Activated T-cell treated with anti-CD3 and anti-CD28 coated beads, Interleukin-2, amount 50 U/mL, for 72 hours (primary cell): Measurements from ENCODE around the gene COG4. TPM values are rescaled to one million over a fixed set of nuclear protein-coding genes. Genes with fewer than 3 reads are reported as not detected.

Source experiments
- ATAC-seq, 2 donors: fragments of 150-1000 bp; cut with Tn5 transposase; replicated peaks in 1 of 2; 2 replicates each; pipeline ENCODE4 v1.10.0; 2021; ENCODE audit warnings: moderate library complexity in 2 of 2, mild to moderate bottlenecking in 1 of 2
- DNase-seq, 2 donors: peaks; one replicate each; pipeline ENCODE4 v3.0.0; 2021 to 2022; ENCODE audit warnings: mixed read lengths in 1 of 2
- H3K27ac Mint-ChIP-seq: one replicate; pipeline ENCODE4 v1.8.0; 2022; ENCODE audit warnings: mild to moderate bottlenecking, moderate library complexity, mixed read lengths
- H3K27me3 Mint-ChIP-seq: one replicate; pipeline ENCODE4 v1.8.0; 2022; ENCODE audit warnings: low read depth, mixed read lengths
- H3K36me3 Mint-ChIP-seq, 2 donors: one replicate each; pipeline ENCODE4 v1.8.0; 2022; ENCODE audit warnings: mixed read lengths in 2 of 2, mild to moderate bottlenecking in 1 of 2; ENCODE audit not compliant: insufficient read depth in 2 of 2
- H3K4me1 Mint-ChIP-seq: one replicate; pipeline ENCODE4 v1.8.0; 2022; ENCODE audit warnings: low read depth, mixed read lengths
- H3K4me3 Mint-ChIP-seq, 2 donors: one replicate each; pipeline ENCODE4 v1.8.0; 2022; ENCODE audit warnings: mild to moderate bottlenecking in 2 of 2, mixed read lengths in 2 of 2, moderate library complexity in 2 of 2
- H3K9me3 Mint-ChIP-seq, 2 donors: one replicate each; pipeline ENCODE4 v1.8.0; 2022; ENCODE audit warnings: mixed read lengths in 2 of 2
- total RNA-seq, 2 donors: library from RNA; stranded (reverse); gene quantifications; one replicate each; pipeline ENCODE4 v1.2.3, GENCODE V29; 2022

The COG4 gene
- total RNA-seq, 2 donors from 2014 or later = 30.2 to 53.4 TPM

DNA sequence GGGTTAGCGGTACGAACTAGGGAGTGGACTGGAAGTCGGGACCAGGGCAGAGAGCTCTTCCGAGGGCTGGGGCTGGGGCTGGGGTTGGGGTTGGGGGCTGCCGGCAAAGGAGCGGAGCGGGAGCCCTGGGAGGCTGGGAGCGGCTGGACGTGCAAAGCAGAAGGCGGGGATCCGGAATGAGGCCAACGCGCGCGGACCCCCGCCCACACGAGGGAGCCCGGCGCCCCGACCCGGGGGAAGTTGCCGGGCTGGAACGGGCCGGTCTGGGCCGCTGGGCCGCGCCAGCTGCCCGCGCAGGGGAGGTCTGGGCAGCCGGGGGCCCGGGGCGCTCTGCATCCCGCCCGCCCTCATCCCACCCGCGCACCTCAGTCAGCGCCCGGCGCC is 84.8 kb downstream of the COG4 start:
- ATAC-seq (peak in 1 of 2 donors; percentile 0), DNase-seq (no peak)
- Mint-ChIP-seq H3K36me3 (peaks cover 6 to 7% of the 10 kb centered on the region in 2 donors), H3K27me3 (no peaks in the 10 kb centered on the region), H3K9me3 (no peaks in the 10 kb centered on the region), H3K4me3 (peak overlapping the region; percentile 94 to 100), H3K4me1 (peaks cover 32% of the 10 kb centered on the region), H3K27ac (no peak overlapping the region)

DNA sequence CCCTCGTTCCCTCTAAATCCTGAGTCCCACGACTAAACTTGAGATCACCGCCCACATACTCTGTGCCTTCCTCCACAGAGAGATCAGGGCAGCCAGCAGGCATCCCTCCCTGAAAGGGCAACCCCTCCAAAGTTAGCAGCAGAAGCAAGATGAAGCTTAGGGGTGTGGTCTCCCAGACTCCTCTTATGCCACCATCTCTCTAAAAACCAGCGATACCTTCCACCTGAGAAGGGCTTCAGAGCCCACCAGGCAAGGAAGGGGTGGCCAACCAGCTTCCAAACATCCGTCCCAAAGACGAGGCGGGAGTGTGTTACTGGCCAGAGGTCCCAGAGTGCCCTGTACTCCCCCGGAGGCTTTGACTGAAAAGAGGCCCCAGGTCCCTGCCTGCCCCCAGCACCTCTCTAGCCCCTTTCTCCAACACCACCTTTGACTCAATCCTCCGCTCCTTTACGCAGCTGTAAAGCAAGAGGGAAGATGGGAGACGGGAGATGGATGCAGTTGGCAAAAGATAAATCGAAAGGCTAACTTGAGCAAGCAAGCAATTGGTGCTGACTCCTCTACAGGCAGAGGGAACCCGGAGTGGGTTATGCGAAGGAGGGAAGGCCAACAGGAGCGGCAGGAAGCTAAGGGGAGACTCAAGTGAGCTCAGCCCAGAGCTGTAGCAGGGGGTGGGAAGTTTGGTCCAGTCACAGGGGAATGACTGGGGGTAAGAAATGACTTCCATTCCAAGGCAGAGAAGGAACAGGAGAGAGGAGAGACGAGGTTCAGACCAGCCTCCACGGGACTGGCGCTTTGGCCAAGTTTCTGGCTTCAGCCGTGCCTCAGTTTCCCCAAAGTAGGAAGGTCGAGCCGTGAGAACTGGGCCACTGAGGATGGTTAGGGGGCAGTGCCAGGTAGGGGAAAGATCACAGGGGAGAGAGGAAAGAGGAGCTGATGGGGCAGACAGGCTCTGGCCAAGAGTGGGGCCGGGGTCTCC is 85.5 kb downstream of the COG4 start:
- peak overlapping the region; percentile 59 for H3K27ac Mint-ChIP-seq
- DNase-seq (peak in 1 of 2 donors; percentile 29), ATAC-seq (no peak)
- peaks cover 6 to 7% of the 10 kb centered on the region in 2 donors for H3K36me3 Mint-ChIP-seq
- peaks cover 39% of the 10 kb centered on the region for H3K4me1 Mint-ChIP-seq
- H3K4me3 Mint-ChIP-seq = peak overlapping the region; percentile 94 to 100
- no peaks in the 10 kb centered on the region for H3K27me3 Mint-ChIP-seq
- H3K9me3 Mint-ChIP-seq = no peaks in the 10 kb centered on the region

DNA sequence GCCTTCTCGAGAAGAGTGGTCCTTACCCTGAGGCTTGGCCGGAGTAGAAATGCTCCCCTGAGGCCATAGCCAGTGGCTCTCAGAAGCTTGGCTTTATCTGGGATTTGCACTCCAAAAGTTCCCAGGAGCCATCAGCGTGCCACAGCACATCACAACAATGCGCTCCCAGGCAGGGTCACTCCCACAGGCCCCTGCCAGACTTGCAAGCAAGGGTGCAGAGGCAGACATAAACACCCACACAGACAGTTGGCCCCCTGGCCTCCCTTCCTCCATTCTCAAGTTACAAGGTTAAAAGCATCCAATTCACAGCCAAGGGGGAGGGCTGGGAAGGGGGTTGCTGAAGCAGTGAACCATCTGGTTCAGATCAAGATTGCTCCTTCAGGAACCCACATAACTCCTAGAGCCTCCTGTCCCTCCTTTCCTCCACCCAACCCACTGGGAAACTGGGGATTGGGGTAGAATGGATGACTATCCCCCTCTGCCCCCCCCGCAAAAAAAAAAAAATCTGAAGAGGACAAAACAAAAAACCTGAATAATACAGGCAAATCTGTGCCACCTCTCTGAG is 86.3 kb downstream of the COG4 start:
- Mint-ChIP-seq H3K4me3 (peak overlapping the region; percentile 94 to 100), H3K4me1 (peaks cover 47% of the 10 kb centered on the region), H3K27ac (no peak overlapping the region), H3K36me3 (peaks cover 6 to 7% of the 10 kb centered on the region in 2 donors), H3K27me3 (no peaks in the 10 kb centered on the region), H3K9me3 (no peaks in the 10 kb centered on the region)
- DNase-seq (no peak), ATAC-seq (no peak)

DNA sequence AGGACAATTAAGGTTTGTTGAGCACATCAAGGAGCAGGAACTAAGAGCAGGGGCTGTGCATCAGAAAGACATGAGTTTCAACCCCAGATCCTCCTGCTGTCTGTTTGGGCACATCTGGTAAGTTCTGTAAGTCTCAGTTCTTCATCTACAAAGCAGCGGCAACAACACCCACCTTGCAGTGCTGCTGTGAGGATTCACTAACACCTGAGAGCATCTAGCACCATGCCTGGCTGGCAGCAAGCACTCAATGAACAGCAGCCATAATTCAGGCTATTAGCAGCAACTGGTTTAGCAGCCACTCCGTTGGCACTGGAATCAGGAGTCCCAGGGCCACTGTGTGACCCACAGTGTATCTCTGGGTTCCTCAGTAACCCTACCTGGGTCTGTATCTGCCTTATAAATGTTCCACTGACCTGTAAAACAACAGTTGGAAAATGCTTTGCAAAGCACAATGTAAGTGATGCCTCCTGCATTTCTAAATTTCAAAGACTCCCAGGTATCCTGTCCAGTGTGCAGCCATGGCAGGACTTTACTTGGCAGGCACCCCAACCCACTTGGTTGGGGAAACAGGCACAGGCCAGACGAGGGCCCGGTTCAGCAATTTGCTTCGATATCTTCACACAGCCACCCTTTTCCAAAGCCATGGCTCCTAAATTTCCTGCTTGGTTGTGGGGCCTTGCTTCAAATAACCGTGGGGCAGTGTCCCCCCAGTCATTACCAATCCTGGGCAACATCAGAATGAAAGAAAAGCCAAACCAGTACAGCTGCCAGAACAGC is 88.7 kb downstream of the COG4 start:
- DNase-seq (no peak), ATAC-seq (no peak)
- Mint-ChIP-seq H3K4me3 (no peak overlapping the region), H3K27me3 (no peaks in the 10 kb centered on the region), H3K9me3 (no peaks in the 10 kb centered on the region), H3K27ac (no peak overlapping the region), H3K4me1 (peaks cover 71% of the 10 kb centered on the region), H3K36me3 (peaks cover 6 to 7% of the 10 kb centered on the region in 2 donors)

DNA sequence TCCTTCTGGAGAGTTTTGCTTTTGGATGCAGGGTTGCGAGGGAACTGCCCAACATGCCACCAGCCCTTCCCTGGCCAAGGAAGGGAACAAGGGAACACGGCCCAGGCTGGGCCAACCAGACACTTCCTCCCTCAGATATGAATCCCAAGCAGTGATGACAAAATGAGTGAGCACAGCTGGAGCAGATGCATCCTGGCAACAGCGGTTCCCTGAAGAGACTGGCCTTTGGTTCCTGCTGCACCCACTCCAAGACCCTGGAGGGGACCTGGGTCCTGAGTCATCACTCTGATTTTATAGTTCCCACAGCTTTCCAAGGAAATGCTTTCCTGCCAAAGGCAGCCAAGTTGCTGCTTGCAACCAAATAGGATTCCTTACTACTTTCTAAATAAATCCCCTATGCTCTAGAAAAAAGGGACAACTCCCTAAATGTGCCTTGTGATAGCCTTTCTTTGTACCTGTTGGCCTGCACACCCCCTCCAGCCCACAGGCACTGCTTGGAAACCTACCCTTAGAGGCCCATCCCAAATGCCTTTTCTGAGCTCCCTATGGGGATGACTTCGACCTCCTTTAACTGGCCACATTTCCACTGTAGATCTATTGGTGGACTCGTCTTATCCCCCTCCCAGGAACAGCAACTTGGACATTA is 89.8 kb downstream of the COG4 start:
- Mint-ChIP-seq H3K9me3 (no peaks in the 10 kb centered on the region), H3K4me3 (no peak overlapping the region), H3K36me3 (peaks cover 6 to 7% of the 10 kb centered on the region in 2 donors), H3K27me3 (no peaks in the 10 kb centered on the region), H3K27ac (no peak overlapping the region), H3K4me1 (peaks cover 78% of the 10 kb centered on the region)
- DNase-seq (no peak), ATAC-seq (no peak)

DNA sequence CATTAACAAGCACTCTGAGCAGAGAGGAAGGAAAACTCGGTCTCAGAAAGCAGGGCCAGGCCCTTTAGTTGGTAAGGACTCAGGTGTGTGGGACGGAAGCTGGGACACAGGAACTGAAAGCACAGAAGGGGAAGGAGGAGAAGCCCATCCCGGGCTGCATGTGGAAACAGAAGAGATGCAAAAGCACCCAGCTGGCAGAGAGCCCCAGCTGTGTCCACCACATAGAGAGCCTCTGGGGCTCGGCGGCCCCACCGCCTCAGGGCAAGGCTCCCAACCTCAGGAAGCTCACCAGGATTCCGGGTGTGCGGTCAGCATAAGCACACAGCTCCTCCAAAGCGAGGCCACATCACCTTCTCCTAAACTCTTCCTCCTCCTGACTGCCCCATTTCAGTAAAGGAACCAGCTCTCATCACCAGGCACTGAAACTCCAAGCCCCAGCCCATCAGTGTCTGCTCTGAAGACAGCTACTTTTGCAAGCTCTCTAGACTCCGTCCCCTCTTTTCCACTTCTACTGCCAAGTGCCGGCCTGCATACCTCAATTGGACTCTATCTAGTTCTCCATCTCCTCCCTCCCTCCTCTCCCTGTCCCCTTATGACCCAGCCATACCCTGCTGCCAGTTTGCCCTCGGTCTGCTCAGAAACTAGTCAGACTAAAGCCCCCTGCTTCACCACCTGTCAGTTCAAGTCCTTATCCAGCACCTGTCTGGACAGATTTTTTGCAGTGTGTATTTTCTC is 90.5 kb downstream of the COG4 start:
- no peak for DNase-seq
- peaks cover 79% of the 10 kb centered on the region for H3K4me1 Mint-ChIP-seq
- no peaks in the 10 kb centered on the region for H3K27me3 Mint-ChIP-seq
- H3K9me3 Mint-ChIP-seq = no peaks in the 10 kb centered on the region
- H3K36me3 Mint-ChIP-seq = peaks cover under 1 to 2% of the 10 kb centered on the region in 2 donors
- H3K4me3 Mint-ChIP-seq = peak overlapping the region in 1 of 2 donors; percentile 16
- no peak for ATAC-seq
- no peak overlapping the region for H3K27ac Mint-ChIP-seq

DNA sequence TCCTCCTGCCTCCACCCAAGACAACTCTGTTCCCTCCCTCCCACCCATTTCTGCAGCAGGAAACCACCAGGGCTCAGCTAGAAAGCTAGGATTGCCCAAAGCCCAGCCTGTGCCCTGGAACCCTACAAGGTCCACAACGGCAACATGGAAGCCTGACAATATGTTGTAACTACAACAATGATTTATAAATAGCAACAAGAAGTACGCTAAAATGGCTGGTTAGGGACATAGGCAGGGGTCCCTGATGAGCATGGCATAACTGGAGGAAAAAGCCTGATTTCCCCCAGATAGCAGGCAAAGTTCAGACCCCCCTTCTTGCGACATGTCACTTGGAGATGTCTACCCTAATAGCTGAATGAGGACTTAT is 91.0 kb downstream of the COG4 start:
- H3K4me3 Mint-ChIP-seq = no peak overlapping the region
- no peak overlapping the region for H3K27ac Mint-ChIP-seq
- H3K27me3 Mint-ChIP-seq = no peaks in the 10 kb centered on the region
- no peaks in the 10 kb centered on the region for H3K9me3 Mint-ChIP-seq
- peaks cover 0 to 2% of the 10 kb centered on the region in 2 donors for H3K36me3 Mint-ChIP-seq
- ATAC-seq (no peak), DNase-seq (no peak)
- peaks cover 79% of the 10 kb centered on the region for H3K4me1 Mint-ChIP-seq

DNA sequence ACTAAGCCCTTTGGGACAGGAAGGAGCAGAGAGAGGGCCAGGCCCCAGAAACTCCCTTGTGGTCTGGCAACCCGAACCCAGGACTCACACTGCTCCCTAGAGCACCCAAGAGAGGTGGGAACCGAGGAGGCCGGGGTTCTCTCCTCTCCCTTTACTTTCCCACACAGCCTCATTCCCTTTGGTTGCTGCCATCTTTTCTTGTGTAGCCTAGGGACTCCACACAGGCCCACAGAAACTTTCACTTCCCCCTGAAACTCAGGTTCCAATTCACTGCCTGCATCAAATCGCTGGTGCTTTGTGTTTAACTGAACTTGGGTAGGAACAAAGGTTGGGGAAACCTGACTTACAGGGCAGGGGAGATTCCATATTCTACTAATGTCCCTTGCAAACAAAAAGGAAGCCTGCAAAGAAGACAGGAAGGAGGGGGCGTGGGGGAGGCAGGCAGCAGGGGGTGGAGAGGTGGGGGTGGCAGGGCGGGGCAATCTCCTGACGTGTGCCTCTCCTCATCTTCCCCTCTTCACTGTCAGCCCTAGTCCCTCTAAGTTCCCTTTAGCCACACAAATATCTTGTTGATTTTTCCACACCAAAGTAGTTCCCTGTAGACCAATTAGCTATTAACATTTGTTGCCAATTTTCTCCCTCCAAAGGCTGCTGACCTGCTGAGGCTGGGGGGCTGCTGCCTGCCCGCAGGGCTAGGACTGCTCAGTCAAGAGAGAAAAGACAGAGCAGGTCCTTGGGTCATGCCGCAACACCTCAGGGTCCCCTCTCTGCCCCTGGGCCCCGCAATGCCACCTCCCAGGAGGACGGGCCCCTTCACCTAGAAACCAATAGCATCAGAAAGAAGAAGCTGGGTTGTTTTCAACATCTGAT is 92.5 kb downstream of the COG4 start:
- H3K27ac Mint-ChIP-seq = peak overlapping the region; percentile 88
- peaks cover 0 to 2% of the 10 kb centered on the region in 2 donors for H3K36me3 Mint-ChIP-seq
- ATAC-seq = peak; percentile 49 to 60
- peaks cover 66% of the 10 kb centered on the region for H3K4me1 Mint-ChIP-seq
- H3K9me3 Mint-ChIP-seq = no peaks in the 10 kb centered on the region
- no peaks in the 10 kb centered on the region for H3K27me3 Mint-ChIP-seq
- H3K4me3 Mint-ChIP-seq = peak overlapping the region; percentile 73 to 81
- DNase-seq = peak; percentile 42 to 50

Other genes starting within 250 kb of the COG4 start
- gene AARS1, start 234.0 kb downstream of the COG4 start, total RNA-seq = 100 to 1,000 TPM; 273 to 308 TPM
- 10 to 100 TPM; 52.6 to 61.0 TPM for gene DDX19B, start 224.4 kb downstream of the COG4 start, total RNA-seq
- gene DDX19A, start 176.7 kb downstream of the COG4 start, total RNA-seq = 10 to 100 TPM; 37.1 to 46.8 TPM
- 10 to 100 TPM; 15.9 to 18.3 TPM for gene ST3GAL2, start 84.5 kb downstream of the COG4 start, total RNA-seq
- 10 to 100 TPM; 15.4 to 18.0 TPM for gene FCSK, start 69.0 kb downstream of the COG4 start, total RNA-seq
- gene SF3B3, start 262 bp upstream of the COG4 start, total RNA-seq = 100 to 1,000 TPM; 302 to 309 TPM
- under 1 TPM; 0.35 to 0.36 TPM for gene IL34, start 123.0 kb upstream of the COG4 start, total RNA-seq
- 1 to 10 TPM; 5.5 to 8.5 TPM for gene MTSS2, start 162.5 kb upstream of the COG4 start, total RNA-seq